Hepatocyte (in vitro differentiated cells): ENCODE measurements around the gene BAIAP2L1.

Source experiments
- EZH2 ChIP-seq: fragments of 200-600 bp; sonication (generic); IDR thresholded peaks from 2 replicates; pipeline ENCODE4 v1.6.1; 2016; ENCODE audit warnings: antibody characterized with exemption, mild to moderate bottlenecking, borderline replicate concordance
- TF ChIP-seq, protein P1 (sequence below): fragments of 200-600 bp; sonication (generic); IDR thresholded peaks from 2 replicates; pipeline ENCODE4 v1.5.1; 2016; ENCODE audit warnings: antibody characterized with exemption, mild to moderate bottlenecking; ENCODE audit not compliant: poor library complexity

GRCh38 chr7:98309566-98309965, 91.3 kb downstream of the BAIAP2L1 start:
- TF ChIP-seq, protein P1, sequence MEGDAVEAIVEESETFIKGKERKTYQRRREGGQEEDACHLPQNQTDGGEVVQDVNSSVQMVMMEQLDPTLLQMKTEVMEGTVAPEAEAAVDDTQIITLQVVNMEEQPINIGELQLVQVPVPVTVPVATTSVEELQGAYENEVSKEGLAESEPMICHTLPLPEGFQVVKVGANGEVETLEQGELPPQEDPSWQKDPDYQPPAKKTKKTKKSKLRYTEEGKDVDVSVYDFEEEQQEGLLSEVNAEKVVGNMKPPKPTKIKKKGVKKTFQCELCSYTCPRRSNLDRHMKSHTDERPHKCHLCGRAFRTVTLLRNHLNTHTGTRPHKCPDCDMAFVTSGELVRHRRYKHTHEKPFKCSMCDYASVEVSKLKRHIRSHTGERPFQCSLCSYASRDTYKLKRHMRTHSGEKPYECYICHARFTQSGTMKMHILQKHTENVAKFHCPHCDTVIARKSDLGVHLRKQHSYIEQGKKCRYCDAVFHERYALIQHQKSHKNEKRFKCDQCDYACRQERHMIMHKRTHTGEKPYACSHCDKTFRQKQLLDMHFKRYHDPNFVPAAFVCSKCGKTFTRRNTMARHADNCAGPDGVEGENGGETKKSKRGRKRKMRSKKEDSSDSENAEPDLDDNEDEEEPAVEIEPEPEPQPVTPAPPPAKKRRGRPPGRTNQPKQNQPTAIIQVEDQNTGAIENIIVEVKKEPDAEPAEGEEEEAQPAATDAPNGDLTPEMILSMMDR, result no peak
- TF ChIP-seq EZH2, result no peak
